IMR-90 (cell line): ENCODE data around the gene REC114. TPM values are rescaled to one million over a fixed set of nuclear protein-coding genes. Genes with fewer than 3 reads are reported as not detected.

Source experiments
- ATAC-seq: fragments of 200-7000 bp; cut with Tn5 transposase; 2 replicates; pipeline ENCODE4 v1.9.1; 2020; ENCODE audit warnings: low read depth, mild to moderate bottlenecking, moderate library complexity
- BruUV-seq: library from RNA; stranded (reverse); fragments of 400-500 nt; replicated peaks from 2 replicates; lab custom pipeline; 2021; lab: Mats Ljungman, UMichigan
- CTCF ChIA-PET: fragments of 300-600 bp; formaldehyde crosslinking; extraction: SDS; loops from one replicate; lab custom pipeline; 2021; ENCODE audit warnings: antibody characterized with exemption; lab: Yijun Ruan, JAX
- POLR2A ChIA-PET: fragments of 300-600 bp; sonication (Branson Sonifier 250); formaldehyde crosslinking; loops from one replicate; lab custom pipeline; 2022; ENCODE audit warnings: antibody characterized with exemption; ENCODE audit not compliant: unreplicated experiment; lab: Charles Lee
- DNase-seq: peaks from one replicate; pipeline ENCODE4 v3.0.0; 2013
- H2AFZ ChIP-seq: replicated peaks from 2 replicates; pipeline ENCODE3; 2013; ENCODE audit warnings: low read length, mild to moderate bottlenecking; ENCODE audit not compliant: poor library complexity
- H2AK5ac ChIP-seq: 2 replicates; pipeline ENCODE4 v1.6.1; 2013; ENCODE audit warnings: low read depth, low read length, inconsistent platforms
- H2AK9ac ChIP-seq: replicated peaks from 2 replicates; pipeline ENCODE3; 2013; ENCODE audit warnings: mild to moderate bottlenecking, low read depth, low read length, moderate library complexity; ENCODE audit not compliant: poor library complexity
- H2BK120ac ChIP-seq: 2 replicates; pipeline ENCODE4 v1.6.1; 2013; ENCODE audit warnings: low read depth, low read length, inconsistent platforms
- H2BK15ac ChIP-seq: 3 replicates; pipeline ENCODE4 v1.6.1; 2013; ENCODE audit warnings: low read depth, low read length, inconsistent platforms
- H2BK20ac ChIP-seq: 2 replicates; pipeline ENCODE4 v1.6.1; 2013; ENCODE audit warnings: low read depth, mild to moderate bottlenecking, inconsistent platforms, low read length, moderate library complexity
- H2BK5ac ChIP-seq: 2 replicates; pipeline ENCODE4 v1.6.1; 2013; ENCODE audit warnings: mild to moderate bottlenecking, low read depth, low read length, inconsistent platforms; ENCODE audit not compliant: poor library complexity, severe bottlenecking
- H3K14ac ChIP-seq: replicated peaks from 2 replicates; pipeline ENCODE4 v1.6.1; 2013; ENCODE audit warnings: low read depth, low read length, inconsistent platforms
- H3K18ac ChIP-seq: 2 replicates; pipeline ENCODE4 v1.6.1; 2013; ENCODE audit warnings: low read depth, low read length, control low read depth
- H3K23ac ChIP-seq: 2 replicates; pipeline ENCODE4 v1.6.1; 2013; ENCODE audit warnings: low read depth, low read length, inconsistent platforms
- H3K27ac ChIP-seq: 2 replicates; pipeline ENCODE4 v1.5.1; 2013; ENCODE audit warnings: mild to moderate bottlenecking, control low read depth, low read length; ENCODE audit not compliant: insufficient read depth
- H3K27me3 ChIP-seq: 2 replicates; pipeline ENCODE4 v1.6.1; 2013; ENCODE audit warnings: low read length; ENCODE audit not compliant: control insufficient read depth, insufficient read depth
- H3K36me3 ChIP-seq: 2 replicates; pipeline ENCODE4 v1.6.1; 2013; ENCODE audit warnings: low read length, mixed read lengths; ENCODE audit not compliant: control insufficient read depth, insufficient read depth
- H3K4ac ChIP-seq: 2 replicates; pipeline ENCODE4 v1.6.1; 2013; ENCODE audit warnings: low read depth, low read length, inconsistent platforms
- H3K4me1 ChIP-seq: 2 replicates; pipeline ENCODE4 v1.6.1; 2013; ENCODE audit warnings: low read length, mixed read lengths; ENCODE audit not compliant: control insufficient read depth, insufficient read depth
- H3K4me2 ChIP-seq: 2 replicates; pipeline ENCODE4 v1.6.1; 2013; ENCODE audit warnings: low read depth, mild to moderate bottlenecking, control low read depth, low read length, moderate library complexity
- H3K4me3 ChIP-seq: 2 replicates; pipeline ENCODE4 v1.5.1; 2013; ENCODE audit warnings: low read depth, mild to moderate bottlenecking, control low read depth, low read length, moderate library complexity; ENCODE audit not compliant: insufficient read depth
- H3K56ac ChIP-seq: 2 replicates; pipeline ENCODE4 v1.6.1; 2013; ENCODE audit warnings: low read length, inconsistent platforms; ENCODE audit not compliant: insufficient read depth; ENCODE audit errors: extremely low read depth
- H3K79me1 ChIP-seq, 2 experiments: 2 replicates each; pipeline ENCODE4 v1.6.1; 2013; ENCODE audit warnings: low read length in 2 of 2, inconsistent platforms in 1 of 2, low read depth in 1 of 2
- H3K9ac ChIP-seq: 2 replicates; pipeline ENCODE4 v1.6.1; 2013; ENCODE audit warnings: low read depth, low read length, control low read depth
- H3K9me1 ChIP-seq: 2 replicates; pipeline ENCODE4 v1.6.1; 2013; ENCODE audit warnings: low read length, inconsistent platforms; ENCODE audit not compliant: insufficient read depth
- H3K9me3 ChIP-seq: 2 replicates; pipeline ENCODE4 v1.6.1; 2013; ENCODE audit warnings: low read length; ENCODE audit not compliant: control insufficient read depth, insufficient read depth
- H4K20me1 ChIP-seq: 2 replicates; pipeline ENCODE4 v1.6.1; 2013; ENCODE audit warnings: low read length, inconsistent platforms; ENCODE audit not compliant: insufficient read depth
- H4K5ac ChIP-seq: 2 replicates; pipeline ENCODE4 v1.6.1; 2013; ENCODE audit warnings: mild to moderate bottlenecking, low read depth, low read length, control low read depth
- H4K8ac ChIP-seq, 2 experiments: 2 replicates each; pipeline ENCODE4 v1.6.1; 2013; ENCODE audit warnings: low read depth in 2 of 2, low read length in 2 of 2, control low read depth in 1 of 2, inconsistent platforms in 1 of 2
- H4K91ac ChIP-seq: 2 replicates; pipeline ENCODE4 v1.6.1; 2013; ENCODE audit warnings: low read depth, low read length, inconsistent platforms; ENCODE audit not compliant: insufficient read depth
- CEBPB ChIP-seq: IDR thresholded peaks from 2 replicates; pipeline ENCODE4 v1.6.1; 2012; ENCODE audit warnings: low read depth, low read length, improper control_type of control experiment
- CHD1 ChIP-seq: IDR thresholded peaks from 2 replicates; pipeline ENCODE4 v1.6.1; 2012; ENCODE audit warnings: low read depth, low read length, improper control_type of control experiment
- FOS ChIP-seq: fragments of 150-350 bp; IDR thresholded peaks from 2 replicates; pipeline ENCODE4 v1.6.1; 2016; ENCODE audit warnings: low read depth, low read length
- MAFK ChIP-seq: IDR thresholded peaks from 2 replicates; pipeline ENCODE4 v1.6.1; 2012; ENCODE audit warnings: low read depth, low read length, improper control_type of control experiment
- SMC3 ChIP-seq: fragments of 150-350 bp; IDR thresholded peaks from 2 replicates; pipeline ENCODE4 v1.6.1; 2016; ENCODE audit warnings: low read depth, mild to moderate bottlenecking, antibody characterized with exemption, low read length, moderate library complexity
- WGBS, 2 experiments: methylation state at CpG; one replicate each; pipeline versions ENCODE4 v1.1.5 to v1.1.7; 2013; ENCODE audit warnings: missing lambda C conversion rate in 2 of 2; ENCODE audit not compliant: insufficient read length in 1 of 2; ENCODE audit errors: extremely low coverage in 2 of 2; 5-methylcytosine and 5-hydroxymethylcytosine counted together
- dilution Hi-C: fragments of 300-500 bp; cut with HindIII; formaldehyde crosslinking; loops from one replicate; pipeline ENCODE4 v1.14.3; 2018; ENCODE audit warnings: low sequenced_read_pairs; ENCODE audit not compliant: unreplicated experiment
- in situ Hi-C: fragments of 300-500 bp; cut with MboI; formaldehyde crosslinking; loops from 3 replicates; pipeline ENCODE4 v1.14.3; 2019; ENCODE audit warnings: low sequenced_read_pairs, inconsistent platforms, mixed read lengths
- intact Hi-C: fragments of 100-400 bp; cut with micrococcal nuclease; formaldehyde crosslinking; loops from 2 replicates; pipeline ENCODE4 v1.10.0; 2022
- polyA plus RNA-seq, 3 experiments: library from polyadenylated mRNA; depleted of rRNA; stranded (reverse); fragments of >200 nt; gene quantifications; 2 replicates each; pipeline ENCODE4 v1.2.3, GENCODE V29; 2012; ENCODE audit warnings: low replicate concordance in 1 of 3
- total RNA-seq: library from RNA; depleted of rRNA; stranded (reverse); fragments of >200 nt; gene quantifications from 2 replicates; pipeline ENCODE4 v1.2.3, GENCODE V29; 2012
- TF ChIP-seq, protein P1 (sequence below): conservative IDR thresholded peaks from 2 replicates; pipeline ENCODE4 v1.5.1; 2012; ENCODE audit warnings: mild to moderate bottlenecking, low read depth, low read length, improper control_type of control experiment
- TF ChIP-seq, protein P2 (sequence below): fragments of 150-350 bp; IDR thresholded peaks from 2 replicates; pipeline ENCODE4 v1.6.1; 2016; ENCODE audit warnings: low read depth, mild to moderate bottlenecking, low read length, moderate library complexity, borderline replicate concordance

REC114 gene
- total and polyA plus RNA-seq, 2 of the 4 experiments (the other 2 are of a cell fraction): not detected

DNA sequence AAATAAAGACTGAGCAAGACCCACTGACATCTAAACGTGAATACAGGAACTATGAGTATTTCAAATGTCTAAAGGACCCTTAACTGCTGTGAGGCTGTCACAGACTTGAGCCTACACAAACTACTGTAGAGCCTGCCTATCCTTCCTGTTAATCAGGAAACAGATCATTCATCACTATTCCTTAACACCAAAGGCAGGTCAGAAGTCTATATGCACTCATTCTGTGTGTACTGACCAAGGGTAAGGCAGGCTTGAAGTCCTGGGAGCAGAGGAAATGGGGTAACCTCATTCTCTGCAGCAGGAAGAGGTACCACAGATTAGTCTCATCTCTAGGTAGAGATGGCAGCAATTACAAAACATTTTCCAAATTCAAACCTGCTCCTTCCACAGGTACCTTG is 159.5 kb downstream of the REC114 start:
- H2BK20ac ChIP-seq: 0 out of 2 replicates have a peak overlapping the region, but pooled peaks have one; percentile 3
- H2AK9ac ChIP-seq: no peak overlapping the region
- H3K9me3 ChIP-seq: no peaks in the 10 kb centered on the region
- no peak overlapping the region for H2AFZ ChIP-seq
- H3K27me3 ChIP-seq: no peaks in the 10 kb centered on the region
- POLR2A ChIA-PET: no interaction called here
- H2AK5ac ChIP-seq: peak overlapping the region; percentile 24
- 0 out of 4 replicates have a peak overlapping the region, but pooled peaks of 1 of the 2 experiments have one; percentile 15 for H4K8ac ChIP-seq
- peaks cover 92% of the 10 kb centered on the region for H4K20me1 ChIP-seq
- no TSS peak for BruUV-seq
- peak overlapping the region; percentile 70 for H3K14ac ChIP-seq
- peak overlapping the region; percentile 42; the same call in 1 of the 2 replicates for H3K27ac ChIP-seq
- H3K56ac ChIP-seq: no peak overlapping the region
- H2BK120ac ChIP-seq: no peak overlapping the region
- H3K18ac ChIP-seq: peak overlapping the region; percentile 70; the same call in 1 of the 2 replicates
- no peak overlapping the region for H2BK15ac ChIP-seq
- H3K9me1 ChIP-seq: peaks cover 33% of the 10 kb centered on the region
- TF ChIP-seq, protein P1, sequence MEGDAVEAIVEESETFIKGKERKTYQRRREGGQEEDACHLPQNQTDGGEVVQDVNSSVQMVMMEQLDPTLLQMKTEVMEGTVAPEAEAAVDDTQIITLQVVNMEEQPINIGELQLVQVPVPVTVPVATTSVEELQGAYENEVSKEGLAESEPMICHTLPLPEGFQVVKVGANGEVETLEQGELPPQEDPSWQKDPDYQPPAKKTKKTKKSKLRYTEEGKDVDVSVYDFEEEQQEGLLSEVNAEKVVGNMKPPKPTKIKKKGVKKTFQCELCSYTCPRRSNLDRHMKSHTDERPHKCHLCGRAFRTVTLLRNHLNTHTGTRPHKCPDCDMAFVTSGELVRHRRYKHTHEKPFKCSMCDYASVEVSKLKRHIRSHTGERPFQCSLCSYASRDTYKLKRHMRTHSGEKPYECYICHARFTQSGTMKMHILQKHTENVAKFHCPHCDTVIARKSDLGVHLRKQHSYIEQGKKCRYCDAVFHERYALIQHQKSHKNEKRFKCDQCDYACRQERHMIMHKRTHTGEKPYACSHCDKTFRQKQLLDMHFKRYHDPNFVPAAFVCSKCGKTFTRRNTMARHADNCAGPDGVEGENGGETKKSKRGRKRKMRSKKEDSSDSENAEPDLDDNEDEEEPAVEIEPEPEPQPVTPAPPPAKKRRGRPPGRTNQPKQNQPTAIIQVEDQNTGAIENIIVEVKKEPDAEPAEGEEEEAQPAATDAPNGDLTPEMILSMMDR: no peak
- TF ChIP-seq CEBPB: no peak
- TF ChIP-seq CHD1: no peak
- TF ChIP-seq, protein P2, sequence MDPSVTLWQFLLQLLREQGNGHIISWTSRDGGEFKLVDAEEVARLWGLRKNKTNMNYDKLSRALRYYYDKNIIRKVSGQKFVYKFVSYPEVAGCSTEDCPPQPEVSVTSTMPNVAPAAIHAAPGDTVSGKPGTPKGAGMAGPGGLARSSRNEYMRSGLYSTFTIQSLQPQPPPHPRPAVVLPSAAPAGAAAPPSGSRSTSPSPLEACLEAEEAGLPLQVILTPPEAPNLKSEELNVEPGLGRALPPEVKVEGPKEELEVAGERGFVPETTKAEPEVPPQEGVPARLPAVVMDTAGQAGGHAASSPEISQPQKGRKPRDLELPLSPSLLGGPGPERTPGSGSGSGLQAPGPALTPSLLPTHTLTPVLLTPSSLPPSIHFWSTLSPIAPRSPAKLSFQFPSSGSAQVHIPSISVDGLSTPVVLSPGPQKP: no peak
- no peak for TF ChIP-seq FOS
- no peak for TF ChIP-seq MAFK
- TF ChIP-seq SMC3: no peak
- no CpG with 5 or more reads among the region's 1 CpG for WGBS, 2 experiments
- peak overlapping the region; percentile 18 for H2BK5ac ChIP-seq
- peaks cover 24 to 91% of the 10 kb centered on the region in 2 experiments for H3K79me1 ChIP-seq
- CTCF ChIA-PET: interaction anchor here (0.9 kb wide), 1 partner anchor 34 kb away, joined by 3 read pairs; no protein-coding TSS in a partner anchor
- no peak overlapping the region for H4K91ac ChIP-seq
- H3K4me1 ChIP-seq: peaks cover 33% of the 10 kb centered on the region
- peak overlapping the region; percentile 64; the same call in 1 of the 2 replicates for H3K4me2 ChIP-seq
- H3K23ac ChIP-seq: peak overlapping the region; percentile 67
- no peaks in the 10 kb centered on the region; the same call in 1 of the 2 replicates for H3K36me3 ChIP-seq
- DNase-seq: no peak
- ATAC-seq: no peak
- intact Hi-C loops (no loop called here), dilution Hi-C loops (no loop called here), in situ Hi-C loops (no loop called here)
- no peak overlapping the region for H3K4me3 ChIP-seq
- H4K5ac ChIP-seq: no peak overlapping the region
- H3K9ac ChIP-seq: peak overlapping the region; percentile 32; the same call in 1 of the 2 replicates
- H3K4ac ChIP-seq: peak overlapping the region; percentile 28; the same call in 1 of the 2 replicates
